SK-N-MC (cell line): Measurements from ENCODE around the gene MBD5.

Experiments
- EZH2 ChIP-seq: fragments of 200-600 bp; sonication (generic); IDR thresholded peaks from one replicate; pipeline ENCODE4 v1.6.1; 2017; ENCODE audit warnings: antibody characterized with exemption
- POLR2AphosphoS5 ChIP-seq: IDR thresholded peaks from 2 replicates; pipeline ENCODE4 v1.6.1; 2012; ENCODE audit warnings: mild to moderate bottlenecking, low read depth, low read length, borderline replicate concordance

DNA sequence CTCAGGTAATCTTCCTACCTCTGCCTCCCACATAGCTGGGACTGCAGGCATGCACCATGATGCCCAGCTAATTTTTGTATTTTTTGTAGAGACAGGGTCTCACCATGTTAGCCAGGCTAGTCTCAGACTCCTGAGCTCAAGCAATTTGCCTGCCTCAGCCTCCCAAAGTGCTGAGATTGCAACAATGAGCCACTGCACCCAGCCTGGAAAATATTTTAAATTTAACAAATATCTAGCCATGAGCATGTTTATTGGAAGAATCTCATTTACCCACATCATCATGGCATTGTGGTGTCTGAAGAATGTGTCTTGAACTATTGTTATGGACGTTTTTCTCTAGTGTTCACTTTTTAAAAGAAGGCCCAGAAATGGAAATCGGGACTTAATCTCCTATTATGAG is 231.8 kb downstream of the MBD5 start:
- no peak for TF ChIP-seq EZH2
- TF ChIP-seq POLR2AphosphoS5: no peak
